Caco-2 (cell line): ENCODE results near the gene HDAC4. TPM values are rescaled to one million over a fixed set of nuclear protein-coding genes. Genes with fewer than 3 reads are reported as not detected.

Source experiments
- BruUV-seq: library from RNA; stranded (reverse); fragments of 400-500 nt; replicated peaks from 2 replicates; lab custom pipeline; 2021; lab: Mats Ljungman, UMichigan
- CTCF ChIA-PET: fragments of 300-600 bp; sonication (Branson Sonifier 250); formaldehyde crosslinking; loops from one replicate; lab custom pipeline; 2022; ENCODE audit warnings: antibody characterized with exemption; lab: Charles Lee
- POLR2A ChIA-PET: fragments of 300-600 bp; sonication (Branson Sonifier 250); formaldehyde crosslinking; loops from one replicate; lab custom pipeline; 2022; ENCODE audit warnings: antibody characterized with exemption; lab: Charles Lee
- DNase-seq, 2 experiments: peaks; one replicate each; pipeline versions ENCODE4 v3.0.0 to v3.0.0-alpha.2; 2020 to 2022
- H3K27me3 ChIP-seq: replicated peaks from 2 replicates; pipeline ENCODE4 v1.6.0; 2011; ENCODE audit warnings: low read length; ENCODE audit not compliant: control insufficient read depth, insufficient read depth
- H3K36me3 ChIP-seq: 2 replicates; pipeline ENCODE4 v1.5.1; 2011; ENCODE audit warnings: low read length; ENCODE audit not compliant: control insufficient read depth, insufficient read depth
- H3K4me1 ChIP-seq: fragments of 250-450 bp; sonication (Bioruptor Pico); 2 replicates; pipeline ENCODE4 v1.5.1; 2020; ENCODE audit warnings: mild to moderate bottlenecking
- H3K4me3 ChIP-seq: 2 replicates; pipeline ENCODE4 v1.5.1; 2011; ENCODE audit warnings: low read depth, mild to moderate bottlenecking, control low read depth, low read length
- H3K9me3 ChIP-seq: fragments of 250-450 bp; sonication (Bioruptor Pico); 2 replicates; pipeline ENCODE4 v1.5.1; 2020; ENCODE audit warnings: mild to moderate bottlenecking, moderate library complexity
- H3K27ac Mint-ChIP-seq: one replicate; pipeline ENCODE4 v1.8.0; 2022; ENCODE audit warnings: mixed read lengths; ENCODE audit not compliant: unreplicated experiment
- H3K27me3 Mint-ChIP-seq: one replicate; pipeline ENCODE4 v1.8.0; 2022; ENCODE audit warnings: mixed read lengths; ENCODE audit not compliant: insufficient read depth, unreplicated experiment
- H3K36me3 Mint-ChIP-seq: one replicate; pipeline ENCODE4 v1.8.0; 2022; ENCODE audit warnings: mild to moderate bottlenecking, mixed read lengths; ENCODE audit not compliant: insufficient read depth, unreplicated experiment
- H3K4me1 Mint-ChIP-seq: one replicate; pipeline ENCODE4 v1.8.0; 2022; ENCODE audit warnings: low read depth, mixed read lengths; ENCODE audit not compliant: unreplicated experiment
- H3K4me3 Mint-ChIP-seq: one replicate; pipeline ENCODE4 v1.8.0; 2022; ENCODE audit warnings: mild to moderate bottlenecking, moderate library complexity, mixed read lengths; ENCODE audit not compliant: unreplicated experiment
- H3K9me3 Mint-ChIP-seq: one replicate; pipeline ENCODE4 v1.8.0; 2022; ENCODE audit warnings: mixed read lengths; ENCODE audit not compliant: unreplicated experiment
- CTCF ChIP-seq, 2 experiments: fragments of 200-600 bp in 1 of 2; IDR thresholded peaks; 1 replicate in 1 of 2; 2 replicates in 1 of 2; pipeline versions ENCODE4 v1.5.1 to v1.8.0; 2011 to 2022; ENCODE audit warnings: antibody characterized with exemption in 1 of 2, control low read depth in 1 of 2, inconsistent platforms in 1 of 2, low read depth in 1 of 2, low read length in 1 of 2, mild to moderate bottlenecking in 1 of 2, moderate library complexity in 1 of 2; ENCODE audit not compliant: insufficient read depth in 1 of 2, severe bottlenecking in 1 of 2, unreplicated experiment in 1 of 2
- intact Hi-C: fragments of 100-400 bp; cut with micrococcal nuclease; formaldehyde crosslinking; loops from one replicate; pipeline ENCODE4 v1.10.0; 2022; ENCODE audit not compliant: unreplicated experiment
- total RNA-seq: library from RNA; stranded (reverse); gene quantifications from 2 replicates; pipeline ENCODE4 v1.2.3, GENCODE V29; 2022

Gene HDAC4
- total RNA-seq, 1 experiment from 2014 or later, result 15.5 TPM

- Mint-ChIP-seq H3K4me3 (no peak overlapping the region), H3K36me3 (no peaks in the 10 kb centered on the region), H3K4me1 (no peaks in the 10 kb centered on the region), H3K9me3 (no peaks in the 10 kb centered on the region), H3K27me3 (no peaks in the 10 kb centered on the region), H3K27ac (no peak overlapping the region)
- POLR2A ChIA-PET, result no interaction called here
- intact Hi-C loops, result no loop called here
- Histone ChIP-seq H3K27me3 (no peaks in the 10 kb centered on the region), H3K4me1 (no peaks in the 10 kb centered on the region), H3K4me3 (no peak overlapping the region), H3K9me3 (no peaks in the 10 kb centered on the region), H3K36me3 (no peaks in the 10 kb centered on the region)
- BruUV-seq, result no TSS peak
- DNase-seq, result no peak
- CTCF ChIA-PET, result no interaction called here
- TF ChIP-seq CTCF (IDR thresholded peaks at IDR 0.05; ENCODE audit: insufficient read depth in 1 of 2, low read depth in 1 of 2, low read length in 1 of 2, severe bottlenecking in 1 of 2, unreplicated experiment in 1 of 2), result no peak
Observed at GRCh38 chr2:239266779-239267287, 134.0 kb downstream of the HDAC4 start.

DNA sequence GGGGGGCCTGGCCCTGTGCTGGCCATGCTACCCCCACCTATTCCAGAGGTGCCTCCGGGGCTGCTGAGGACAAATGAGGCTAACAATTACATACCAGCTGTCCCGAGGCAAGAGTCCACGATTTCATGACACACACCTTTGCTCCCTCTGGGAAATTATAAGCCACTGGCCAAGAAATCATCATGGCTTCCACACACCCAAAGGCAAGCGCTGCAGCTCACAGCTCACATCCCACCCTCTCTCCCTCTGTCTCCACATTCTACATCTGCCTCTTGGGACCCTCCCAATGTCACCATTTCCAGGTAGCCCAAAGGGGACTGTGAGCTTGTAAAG is 134.4 kb downstream of the HDAC4 start:
- ChIA-PET CTCF (no interaction called here), POLR2A (no interaction called here)
- no peak overlapping the region for H3K27ac Mint-ChIP-seq
- H3K27me3 ChIP-seq, result no peaks in the 10 kb centered on the region
- no peaks in the 10 kb centered on the region for H3K4me1 Mint-ChIP-seq
- no TSS peak for BruUV-seq
- intact Hi-C loops, result no loop called here
- no peaks in the 10 kb centered on the region for H3K36me3 ChIP-seq
- no peak for DNase-seq
- H3K27me3 Mint-ChIP-seq, result no peaks in the 10 kb centered on the region
- no peaks in the 10 kb centered on the region for H3K9me3 Mint-ChIP-seq
- H3K4me1 ChIP-seq, result no peaks in the 10 kb centered on the region
- H3K4me3 ChIP-seq, result no peak overlapping the region
- no peaks in the 10 kb centered on the region for H3K9me3 ChIP-seq
- no peak overlapping the region for H3K4me3 Mint-ChIP-seq
- TF ChIP-seq CTCF (IDR thresholded peaks at IDR 0.05; ENCODE audit: insufficient read depth in 1 of 2, low read depth in 1 of 2, low read length in 1 of 2, severe bottlenecking in 1 of 2, unreplicated experiment in 1 of 2), result no peak
- H3K36me3 Mint-ChIP-seq, result no peaks in the 10 kb centered on the region

DNA sequence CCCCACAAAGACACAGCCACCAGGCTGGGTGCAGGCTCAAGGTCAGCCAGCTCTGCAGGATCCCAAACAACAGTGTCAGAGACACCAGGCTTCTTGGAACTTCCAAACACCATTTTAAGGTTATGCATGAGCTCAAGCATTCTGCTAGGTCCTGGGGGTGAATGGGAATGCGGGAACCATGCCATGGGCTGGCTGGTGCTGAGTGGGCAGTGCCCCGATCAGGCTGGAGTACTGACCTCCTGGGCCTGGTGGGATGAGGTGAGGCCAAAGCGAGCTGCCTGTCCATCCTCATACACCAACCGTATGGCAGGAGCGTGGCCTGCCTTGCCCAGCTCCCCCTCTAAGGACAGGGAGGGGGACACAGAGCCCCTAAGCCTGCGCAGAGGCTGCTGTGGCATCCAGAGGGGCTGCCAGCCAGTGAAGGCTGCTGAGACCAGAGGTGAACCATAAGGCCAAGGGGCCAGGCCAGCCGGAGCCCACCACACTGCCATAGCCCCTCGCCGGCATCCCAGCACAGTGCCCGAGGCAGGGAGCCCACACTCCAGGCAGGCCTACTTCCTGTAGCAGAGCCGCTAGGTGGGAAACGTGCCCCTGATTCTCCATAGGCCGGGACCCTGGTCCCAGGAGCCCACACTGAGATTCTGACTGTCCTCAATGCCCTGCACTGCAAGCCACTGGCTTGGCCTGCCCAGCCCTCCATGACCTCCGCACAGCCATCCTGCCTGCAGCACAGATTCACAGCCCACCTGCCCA is 135.0 kb downstream of the HDAC4 start:
- Mint-ChIP-seq H3K27ac (no peak overlapping the region), H3K4me1 (no peaks in the 10 kb centered on the region), H3K9me3 (no peaks in the 10 kb centered on the region), H3K36me3 (no peaks in the 10 kb centered on the region), H3K27me3 (no peaks in the 10 kb centered on the region), H3K4me3 (no peak overlapping the region)
- H3K27me3 ChIP-seq, result no peaks in the 10 kb centered on the region
- H3K4me3 ChIP-seq, result no peak overlapping the region
- TF ChIP-seq CTCF (IDR thresholded peaks at IDR 0.05; ENCODE audit: insufficient read depth in 1 of 2, low read depth in 1 of 2, low read length in 1 of 2, severe bottlenecking in 1 of 2, unreplicated experiment in 1 of 2), result no peak
- BruUV-seq, result no TSS peak
- no peaks in the 10 kb centered on the region for H3K9me3 ChIP-seq
- H3K4me1 ChIP-seq, result no peaks in the 10 kb centered on the region
- intact Hi-C loops, result no loop called here
- ChIA-PET CTCF (no interaction called here), POLR2A (no interaction called here)
- DNase-seq, result no peak
- no peaks in the 10 kb centered on the region for H3K36me3 ChIP-seq
